Liver (tissue), 9 donors: ENCODE data around the gene DNAH7. TPM values are rescaled to one million over a fixed set of nuclear protein-coding genes. Genes with fewer than 3 reads are reported as not detected.

ENCODE experiments used
- DNase-seq: peaks from one replicate; pipeline ENCODE4 v3.0.0-alpha.2; 2017; ENCODE audit warnings: low spot score
- H3K27ac ChIP-seq, 2 donors: one replicate each; pipeline ENCODE4 v1.7.0; 2013; ENCODE audit warnings: inconsistent platforms in 2 of 2, low read length in 2 of 2, control low read depth in 1 of 2, low read depth in 1 of 2, mild to moderate bottlenecking in 1 of 2
- H3K27me3 ChIP-seq, 4 donors: one replicate each; pipeline versions ENCODE4 v1.6.1 to v1.7.0; 2013; ENCODE audit warnings: low read length in 3 of 4, inconsistent platforms in 1 of 4, mild to moderate bottlenecking in 1 of 4, moderate library complexity in 1 of 4; ENCODE audit not compliant: control insufficient read depth in 4 of 4, insufficient read depth in 4 of 4
- H3K36me3 ChIP-seq, 4 donors: one replicate each; pipeline versions ENCODE4 v1.6.1 to v1.7.0; 2013; ENCODE audit warnings: low read length in 3 of 4, mild to moderate bottlenecking in 3 of 4, low read depth in 1 of 4, moderate library complexity in 1 of 4; ENCODE audit not compliant: control insufficient read depth in 4 of 4, insufficient read depth in 3 of 4
- H3K4me1 ChIP-seq, 4 donors: one replicate each; pipeline versions ENCODE4 v1.6.1 to v1.7.0; 2013; ENCODE audit warnings: low read length in 3 of 4, mild to moderate bottlenecking in 3 of 4, moderate library complexity in 1 of 4; ENCODE audit not compliant: control insufficient read depth in 4 of 4, insufficient read depth in 4 of 4
- H3K4me3 ChIP-seq, 3 donors: one replicate each; pipeline versions ENCODE4 v1.6.1 to v1.7.0; 2013; ENCODE audit warnings: low read length in 3 of 3, control low read depth in 1 of 3, low read depth in 1 of 3, mild to moderate bottlenecking in 1 of 3
- H3K9ac ChIP-seq, 2 donors: one replicate each; pipeline ENCODE4 v1.7.0; 2013; ENCODE audit warnings: low read length in 2 of 2, mild to moderate bottlenecking in 2 of 2, moderate library complexity in 2 of 2, control low read depth in 1 of 2, low read depth in 1 of 2
- H3K9me3 ChIP-seq, 4 donors: one replicate each; pipeline versions ENCODE4 v1.6.1 to v1.7.0; 2013; ENCODE audit warnings: low read length in 3 of 4; ENCODE audit not compliant: control insufficient read depth in 4 of 4
- ATF3 ChIP-seq: IDR thresholded peaks from 2 replicates; pipeline ENCODE4 v1.6.1; 2016; ENCODE audit warnings: antibody characterized with exemption
- CTCF ChIP-seq: fragments of 150-350 bp; IDR thresholded peaks from 2 replicates; pipeline ENCODE4 v1.5.1; 2017; ENCODE audit warnings: improper control_type of control experiment, low read depth, low read length; ENCODE audit not compliant: missing input control
- EGR1 ChIP-seq, 2 donors: IDR thresholded peaks; 2 replicates each; pipeline ENCODE4 v1.6.1; 2016 to 2018; ENCODE audit warnings: antibody characterized with exemption in 2 of 2, low read depth in 2 of 2
- FOXA1 ChIP-seq: IDR thresholded peaks from 2 replicates; pipeline ENCODE4 v1.6.1; 2016; ENCODE audit warnings: antibody characterized with exemption
- FOXA2 ChIP-seq: IDR thresholded peaks from 2 replicates; pipeline ENCODE4 v1.6.1; 2016; ENCODE audit warnings: antibody characterized with exemption
- GABPA ChIP-seq, 2 donors: IDR thresholded peaks in 1 of 2; conservative IDR thresholded peaks in 1 of 2; 2 replicates each; pipeline ENCODE4 v1.6.1; 2016; ENCODE audit warnings: antibody characterized with exemption in 2 of 2, mild to moderate bottlenecking in 1 of 2, moderate library complexity in 1 of 2
- HNF4A ChIP-seq, 2 donors: conservative IDR thresholded peaks; 2 replicates each; pipeline ENCODE4 v1.6.1; 2016; ENCODE audit warnings: antibody characterized with exemption in 2 of 2, mild to moderate bottlenecking in 2 of 2
- HNF4G ChIP-seq: IDR thresholded peaks from 2 replicates; pipeline ENCODE4 v1.6.1; 2016; ENCODE audit warnings: antibody characterized with exemption
- JUND ChIP-seq, 2 donors: IDR thresholded peaks; 2 replicates each; pipeline ENCODE4 v1.6.1; 2016; ENCODE audit warnings: antibody characterized with exemption in 2 of 2
- MAX ChIP-seq: IDR thresholded peaks from 2 replicates; pipeline ENCODE4 v1.6.1; 2016; ENCODE audit warnings: antibody characterized with exemption
- NR2F2 ChIP-seq: IDR thresholded peaks from 2 replicates; pipeline ENCODE4 v1.6.1; 2016; ENCODE audit warnings: antibody characterized with exemption
- RAD21 ChIP-seq, 2 donors: IDR thresholded peaks; 2 replicates each; pipeline ENCODE4 v1.6.1; 2016; ENCODE audit warnings: antibody characterized with exemption in 2 of 2, mild to moderate bottlenecking in 2 of 2
- REST ChIP-seq: IDR thresholded peaks from 2 replicates; pipeline ENCODE4 v1.6.1; 2016; ENCODE audit warnings: antibody characterized with exemption, mild to moderate bottlenecking
- RXRA ChIP-seq, 2 donors: IDR thresholded peaks; 2 replicates each; pipeline ENCODE4 v1.6.1; 2017 to 2018; ENCODE audit warnings: antibody characterized with exemption in 2 of 2, mild to moderate bottlenecking in 1 of 2
- SP1 ChIP-seq: IDR thresholded peaks from 2 replicates; pipeline ENCODE4 v1.6.1; 2018; ENCODE audit warnings: antibody characterized with exemption, mild to moderate bottlenecking
- TAF1 ChIP-seq: conservative IDR thresholded peaks from 2 replicates; pipeline ENCODE4 v1.6.1; 2016; ENCODE audit warnings: antibody characterized with exemption, mild to moderate bottlenecking
- YY1 ChIP-seq: IDR thresholded peaks from 2 replicates; pipeline ENCODE4 v1.6.1; 2016; ENCODE audit warnings: antibody characterized with exemption, mild to moderate bottlenecking
- ZBTB33 ChIP-seq: IDR thresholded peaks from 2 replicates; pipeline ENCODE4 v1.6.1; 2016; ENCODE audit warnings: antibody characterized with exemption
- WGBS: extraction: QIAGEN DNeasy Blood & Tissue Kit; methylation state at CpG from one replicate; pipeline ENCODE4 v1.1.7; 2013; 5-methylcytosine and 5-hydroxymethylcytosine counted together
- polyA plus RNA-seq, 2 donors: library from polyadenylated mRNA; stranded (reverse) in 1 of 2; unstranded in 1 of 2; fragments of 200-250 nt in 1 of 2; fragments of >200 nt in 1 of 2; fragmentation: Nextera tagmentation in 1 of 2; extraction: Ambion mirVana in 1 of 2; gene quantifications; one replicate each; pipeline versions ENCODE4 v1.2.1 to v1.2.3, GENCODE V29; 2013 to 2015
- total RNA-seq, 2 donors: library from RNA; depleted of rRNA; stranded (reverse); fragments of >200 nt; gene quantifications; one replicate each; pipeline ENCODE4 v1.2.3, GENCODE V29; 2014
- donor health status: healthy.
- donor health status: healthy.
- donor health status: healthy.
- donor health status: healthy.
- donor health status: healthy.

DNAH7 gene
- total and polyA plus RNA-seq, 4 donors, result under 0.01 to 0.50 (median 0.07) TPM

GRCh38 chr2:195722075-195722474 lies 346.6 kb downstream of the DNAH7 start:
- H3K9me3 ChIP-seq, result no peaks in the 10 kb centered on the region
- TF ChIP-seq FOXA2 (no peak), ATF3 (no peak)
- 93% methylated on average over 1 of the region's 1 CpG for WGBS

GRCh38 chr2:195721042-195721441 lies 347.6 kb downstream of the DNAH7 start:
- Histone ChIP-seq H3K4me1 (no peaks in the 10 kb centered on the region), H3K27me3 (no peaks in the 10 kb centered on the region), H3K9ac (no peak overlapping the region), H3K4me3 (no peak overlapping the region), H3K36me3 (peaks cover 0 to 3% (median 0%) of the 10 kb centered on the region in 4 donors), H3K27ac (no peak overlapping the region), H3K9me3 (no peaks in the 10 kb centered on the region)
- 96% methylated on average over 2 of the region's 2 CpGs for WGBS
- no peak for DNase-seq
- TF ChIP-seq RAD21 (IDR thresholded peaks at IDR 0.05), result no peak
- no peak for TF ChIP-seq CTCF
- TF ChIP-seq JUND (IDR thresholded peaks at IDR 0.05), result no peak
- no peak for TF ChIP-seq FOXA2
- TF ChIP-seq EGR1 (IDR thresholded peaks at IDR 0.05; ENCODE audit: low read depth in 2 of 2), result no peak
- no peak for TF ChIP-seq NR2F2
- no peak for TF ChIP-seq FOXA1
- TF ChIP-seq MAX, result no peak
- no peak for TF ChIP-seq HNF4G
- no peak for TF ChIP-seq ZBTB33
- no peak for TF ChIP-seq ATF3
- no peak for TF ChIP-seq TAF1
- TF ChIP-seq RXRA (IDR thresholded peaks at IDR 0.05), result no peak
- no peak for TF ChIP-seq HNF4A (conservative IDR thresholded peaks at IDR 0.05)
- TF ChIP-seq YY1, result no peak
- TF ChIP-seq GABPA (IDR thresholded peaks at IDR 0.05 in 1 of 2, conservative IDR thresholded peaks at IDR 0.05 in 1 of 2), result no peak
- no peak for TF ChIP-seq SP1
- no peak for TF ChIP-seq REST

More at GRCh38 chr2:195722075-195722474, 346.6 kb downstream of the DNAH7 start:
- H3K4me1 ChIP-seq, result no peaks in the 10 kb centered on the region
- H3K27me3 ChIP-seq, result no peaks in the 10 kb centered on the region
- no peak overlapping the region for H3K27ac ChIP-seq
- no peak overlapping the region for H3K9ac ChIP-seq
- no peak overlapping the region for H3K4me3 ChIP-seq
- DNase-seq, result no peak
- H3K36me3 ChIP-seq, result no peaks in the 10 kb centered on the region
